Right lung (tissue), 5 donors: ENCODE data around the gene SLC12A7. TPM values are rescaled to one million over a fixed set of nuclear protein-coding genes. Genes with fewer than 3 reads are reported as not detected.

ENCODE experiments used
- DNase-seq, 2 donors: peaks; one replicate each; pipeline ENCODE4 v3.0.0-alpha.2; 2013
- polyA plus RNA-seq, 5 donors: library from polyadenylated mRNA; unstranded; fragments of 120-200 nt; gene quantifications; one replicate each; pipeline versions ENCODE4 v1.2.1 to v1.2.3, GENCODE V29; 2013; ENCODE audit warnings: inconsistent platforms in 1 of 5, low replicate concordance in 1 of 5; ENCODE audit not compliant: insufficient read length in 5 of 5, insufficient read depth in 1 of 5

Gene SLC12A7
- polyA plus RNA-seq, 5 donors, result 21.8 to 34.2 (median 30.1) TPM

DNA sequence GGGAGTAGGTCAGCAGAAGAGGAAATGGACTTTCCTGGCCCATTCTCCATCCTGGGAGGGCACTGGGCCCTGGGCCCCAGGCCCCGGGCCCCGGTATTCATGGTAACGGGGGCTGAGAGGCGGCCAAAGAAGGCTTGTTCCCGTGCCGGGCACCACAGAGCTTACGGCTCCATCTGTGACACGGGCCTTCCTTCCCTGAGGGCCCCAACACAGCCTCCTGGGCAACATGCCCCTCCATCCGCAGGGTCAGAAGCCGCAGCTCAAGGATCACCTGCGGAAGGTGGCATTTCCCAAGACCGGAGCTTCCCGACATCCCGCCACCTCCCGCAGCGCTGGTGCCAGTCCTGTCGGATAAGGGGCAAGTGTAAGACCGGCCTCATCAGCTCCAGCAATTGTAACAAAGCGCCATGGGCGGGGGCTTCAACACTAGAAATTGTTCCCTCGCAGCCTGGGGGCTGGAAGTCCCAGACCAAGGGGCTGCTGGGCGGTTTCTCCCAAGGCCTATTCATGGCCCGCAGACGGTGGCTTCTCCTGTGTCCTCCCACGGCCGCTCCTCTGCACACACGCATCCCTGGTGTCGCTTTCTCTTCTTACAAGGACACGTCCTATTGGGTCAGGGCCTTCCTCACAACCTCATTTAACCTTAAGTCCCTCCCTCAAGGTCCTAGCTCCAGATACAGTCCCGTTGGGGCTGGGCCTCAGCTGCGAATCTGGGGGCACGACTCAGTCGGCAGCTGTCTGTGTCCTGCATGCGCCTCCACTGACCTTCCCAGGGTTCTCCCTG, 31.2 kb upstream of the SLC12A7 start:
- no peak for DNase-seq

DNA sequence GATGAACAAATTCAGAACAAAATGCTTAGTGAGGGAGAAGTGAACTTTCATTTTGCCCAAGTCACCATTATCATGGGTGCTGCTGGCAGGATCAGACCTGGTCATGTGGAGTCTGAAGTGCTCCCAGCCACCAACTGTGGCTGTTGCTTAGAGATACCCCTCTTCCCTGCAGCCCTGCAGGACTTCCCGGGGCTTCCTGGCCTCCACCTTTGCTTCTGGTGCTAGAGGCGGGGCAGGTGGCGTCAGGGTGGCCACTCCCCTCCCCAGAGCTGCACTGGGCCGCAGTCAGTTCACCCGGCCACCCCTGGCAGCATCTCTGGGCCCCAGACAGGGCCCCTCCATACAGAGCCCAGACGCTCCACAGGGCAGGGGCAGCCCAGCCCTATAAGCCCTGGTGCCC, 30.0 kb upstream of the SLC12A7 start:
- DNase-seq, result no peak

DNA sequence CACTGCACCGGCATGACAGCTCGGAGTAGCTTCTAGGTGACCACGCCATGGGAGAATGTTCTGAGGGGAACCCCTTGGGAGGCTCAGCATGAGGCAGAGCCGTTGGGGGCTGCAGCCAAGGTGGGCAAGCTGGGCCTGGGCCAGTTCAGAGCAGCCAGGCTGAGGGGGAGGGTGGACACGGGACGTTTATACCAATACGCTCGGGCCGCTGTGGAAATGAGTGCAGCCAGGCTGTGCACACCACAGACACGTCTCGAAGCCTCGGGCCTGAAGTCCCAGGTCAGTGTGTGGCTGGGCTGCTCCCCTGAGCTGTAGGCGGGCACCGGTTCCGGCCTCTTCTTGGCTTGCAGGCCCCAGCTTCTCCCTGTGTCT, 28.9 kb upstream of the SLC12A7 start:
- no peak for DNase-seq

DNA sequence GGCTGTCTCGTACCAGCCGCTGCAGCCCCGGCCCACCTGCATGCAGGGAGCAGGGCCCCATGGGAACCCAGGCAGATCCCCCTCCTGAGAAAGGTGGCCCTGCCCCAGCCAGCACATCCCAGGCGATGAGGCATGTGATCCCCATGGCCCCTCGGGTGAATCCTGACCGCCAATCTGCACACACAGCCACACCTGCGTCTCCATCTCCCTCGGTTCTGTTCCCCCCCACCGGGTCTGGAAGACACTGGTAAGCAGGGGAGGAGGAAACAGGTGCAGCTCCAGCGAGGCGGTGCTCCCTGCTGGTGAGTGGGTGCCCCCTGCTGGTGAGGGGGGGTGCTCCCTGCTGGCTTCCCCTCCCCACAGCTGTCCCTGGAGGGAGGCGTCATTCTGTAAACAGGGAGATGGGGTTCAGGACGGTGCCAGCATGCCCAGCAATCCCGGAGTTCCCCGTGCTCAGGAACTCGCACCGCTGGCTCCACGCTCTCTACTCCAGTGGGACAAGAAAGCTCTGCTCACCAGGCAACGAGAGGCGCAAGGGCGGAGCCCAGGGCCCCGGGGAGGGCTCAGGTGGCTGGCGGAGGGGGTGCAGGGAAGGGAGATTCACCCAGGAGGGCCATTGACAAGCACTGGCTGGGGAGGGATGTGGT, 28.4 kb upstream of the SLC12A7 start:
- no peak for DNase-seq

DNA sequence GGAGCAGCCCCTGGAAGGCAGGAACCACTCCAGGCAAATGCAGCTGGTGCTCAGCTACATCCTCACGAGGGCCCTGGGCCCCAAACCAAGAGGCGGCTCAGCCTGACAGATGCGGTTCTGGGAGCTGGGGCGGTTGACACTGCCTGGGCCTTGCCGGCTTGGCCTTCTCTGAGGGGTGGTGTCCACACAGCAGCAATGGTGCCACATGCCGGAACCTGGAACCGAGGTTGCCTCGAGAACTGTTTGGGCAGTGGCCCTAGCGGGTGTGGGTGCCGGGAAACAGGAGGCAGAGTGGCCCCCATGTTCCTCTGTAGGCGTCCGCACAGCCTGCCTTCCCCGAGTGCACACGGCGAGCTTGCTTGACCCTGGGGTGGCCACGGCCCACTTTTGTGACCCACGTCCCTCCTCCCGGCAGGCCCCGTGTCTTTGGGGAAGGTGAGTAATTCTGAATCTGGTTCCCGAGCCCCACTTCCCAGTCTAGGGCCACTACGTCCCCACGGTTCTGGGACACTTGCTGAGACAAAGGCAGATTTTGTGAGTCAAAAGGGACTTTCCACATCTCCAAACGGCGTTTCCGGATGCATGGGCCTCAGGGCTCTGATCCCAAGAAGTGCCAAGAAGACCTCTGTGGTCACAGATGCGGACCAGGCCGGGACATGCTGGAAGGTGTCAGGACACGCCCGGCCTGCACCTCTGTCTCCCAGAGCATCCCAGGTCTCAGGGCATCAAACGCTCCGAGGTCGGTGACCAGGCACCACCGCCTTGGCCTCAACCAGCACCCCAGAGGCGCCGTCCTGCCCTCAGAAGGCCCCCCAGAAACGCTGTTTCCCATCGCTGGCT, 27.7 kb upstream of the SLC12A7 start:
- no peak for DNase-seq

DNA sequence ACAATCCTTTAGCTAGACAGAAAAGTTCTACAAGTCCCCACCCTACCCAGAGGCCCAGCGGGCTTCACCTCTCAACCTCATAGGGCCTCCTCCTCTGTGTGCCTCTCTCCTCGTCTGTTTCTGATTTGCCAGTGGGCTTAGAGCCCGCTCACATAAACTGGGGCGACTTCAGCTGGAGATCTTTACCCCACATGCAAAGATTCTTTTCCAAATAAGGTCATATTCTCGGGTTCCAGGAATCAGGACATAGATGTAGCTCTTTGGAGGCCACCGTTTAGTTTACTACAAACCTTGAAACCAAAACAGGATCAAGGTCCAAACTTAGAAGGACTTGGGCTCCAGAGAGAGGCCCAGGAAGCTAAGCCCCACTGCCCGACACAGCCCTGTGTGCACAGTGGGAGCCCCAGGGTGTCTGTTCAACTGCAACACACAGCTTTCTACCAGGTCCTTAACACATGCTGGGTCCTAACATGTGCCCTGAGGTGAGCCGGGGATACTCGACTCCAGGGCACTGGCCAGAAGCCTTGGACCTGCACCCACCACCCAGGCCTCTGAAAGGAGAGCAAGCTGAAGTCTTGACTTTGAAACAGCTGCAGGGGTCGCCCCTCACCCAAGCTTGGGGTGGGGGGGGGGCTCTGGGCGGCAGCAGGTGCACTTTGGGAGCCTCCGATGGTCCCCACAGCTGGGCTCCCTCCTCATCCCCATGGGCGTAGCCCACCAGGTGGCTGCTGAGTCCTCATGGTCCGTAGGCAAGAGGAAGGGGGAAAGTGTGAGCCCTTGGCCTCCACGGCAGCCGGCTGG, 26.8 kb upstream of the SLC12A7 start:
- DNase-seq, result no peak

DNA sequence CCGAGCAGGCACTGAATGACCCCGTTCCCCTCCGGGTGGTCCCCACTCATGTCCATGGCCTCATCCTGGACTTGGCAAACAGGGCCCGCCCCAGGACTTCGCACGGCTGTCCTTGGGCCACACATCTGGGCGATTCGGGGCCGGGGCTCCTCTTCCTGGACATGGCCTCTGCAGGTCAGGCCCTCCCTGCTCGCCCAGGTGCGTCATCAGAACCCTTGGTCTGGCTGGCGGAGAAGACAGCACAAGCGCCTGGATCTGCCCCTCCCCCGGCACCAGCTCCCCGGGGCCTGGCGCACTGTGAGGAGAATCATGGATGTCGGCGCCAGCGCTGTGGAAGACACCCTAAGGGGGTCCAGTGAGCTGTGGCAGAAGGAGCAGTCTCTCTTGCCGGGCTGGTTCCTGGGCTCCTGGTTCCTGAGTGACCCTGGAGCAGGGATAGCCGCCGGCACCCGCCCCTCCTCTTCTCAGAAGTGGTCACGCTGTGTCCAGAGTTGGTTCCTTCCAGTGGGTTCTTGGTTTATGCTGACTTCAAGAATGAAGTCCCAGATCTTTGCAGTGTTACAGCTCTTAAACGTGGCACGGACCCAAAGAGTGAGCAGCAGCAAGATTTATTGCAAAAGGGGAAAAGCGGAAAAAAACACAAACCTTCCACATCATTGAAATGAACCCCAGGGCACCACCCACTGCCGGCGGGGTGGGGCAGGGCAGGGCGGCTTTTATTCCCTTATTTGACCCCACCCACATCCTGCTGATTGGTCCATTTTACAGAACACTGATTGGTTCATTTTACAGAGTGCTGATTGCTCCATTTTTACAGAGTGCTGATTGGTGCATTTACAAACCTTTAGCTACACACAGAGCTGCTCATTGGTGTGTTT, 25.9 kb upstream of the SLC12A7 start:
- no peak for DNase-seq

DNA sequence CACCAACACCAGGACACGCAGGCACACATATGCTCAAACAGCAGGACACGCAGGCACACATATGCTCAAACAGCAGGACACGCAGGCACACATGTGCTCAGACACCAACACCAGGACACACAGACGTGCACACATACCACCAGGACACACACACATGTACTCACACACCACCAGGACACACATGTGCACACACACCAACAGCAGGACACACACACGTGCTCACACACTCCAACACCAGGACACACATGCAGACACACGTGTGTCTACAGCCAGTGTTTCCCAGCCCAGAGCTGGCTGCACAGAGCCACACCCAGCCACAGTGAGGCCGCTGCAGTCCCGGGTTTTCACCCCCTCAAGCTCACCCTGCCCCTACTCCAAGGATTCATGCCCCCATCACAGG, 25.0 kb upstream of the SLC12A7 start:
- DNase-seq, result no peak

DNA sequence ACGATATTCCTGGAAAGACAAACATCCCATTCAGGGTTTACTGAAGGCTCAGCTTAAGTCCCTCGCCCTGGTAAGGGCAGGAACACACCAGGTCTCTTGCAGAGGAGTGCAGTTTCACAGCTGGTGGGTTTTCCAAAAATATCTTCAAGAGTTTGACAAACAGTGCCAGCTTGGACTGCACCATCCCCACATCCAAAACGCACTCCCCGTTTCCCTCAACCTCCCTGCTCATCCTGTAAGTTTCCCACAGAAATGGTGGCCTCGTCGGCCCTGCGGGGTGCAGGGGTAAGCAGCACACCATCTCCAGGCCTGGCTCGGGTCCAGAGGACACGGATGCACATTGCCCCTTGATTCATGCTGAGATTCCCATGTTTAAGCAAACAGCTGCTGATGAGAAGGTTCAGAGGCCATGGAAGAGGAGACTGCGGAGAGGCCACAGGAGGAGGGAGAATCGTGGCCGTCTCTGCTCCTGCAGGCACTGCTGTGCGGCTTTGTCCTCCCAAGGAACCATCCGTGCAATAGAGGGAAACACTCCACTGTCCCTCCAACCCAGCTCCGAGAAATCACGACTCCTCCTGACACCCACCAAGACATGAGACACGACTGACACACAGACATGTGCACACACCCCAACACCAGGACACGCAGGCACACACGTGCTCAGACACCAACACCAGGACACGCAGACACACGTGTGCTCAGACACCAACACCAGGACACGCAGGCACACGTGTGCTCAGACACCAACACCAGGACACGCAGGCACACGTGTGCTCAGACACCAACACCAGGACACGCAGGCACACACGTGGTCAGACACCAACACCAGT, 24.0 kb upstream of the SLC12A7 start:
- DNase-seq, result no peak

DNA sequence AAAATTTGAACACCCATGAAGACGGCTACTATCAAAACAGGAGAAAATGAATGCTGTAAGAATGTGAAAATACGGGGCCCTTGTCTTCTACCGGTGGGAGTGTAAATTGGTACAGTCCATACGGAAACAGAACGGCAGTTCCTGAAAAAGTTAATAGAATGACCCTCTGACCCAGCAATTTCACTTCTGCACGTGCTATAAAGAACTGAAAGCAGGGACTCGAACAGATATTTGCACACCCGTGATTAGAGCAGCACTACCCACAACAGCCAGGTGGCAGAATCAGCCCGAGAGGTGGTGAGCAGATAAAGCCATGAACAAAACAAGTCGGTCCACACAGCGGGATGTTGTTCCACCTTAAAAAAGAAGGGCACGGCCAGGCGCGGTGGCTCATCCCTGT, 22.6 kb upstream of the SLC12A7 start:
- no peak for DNase-seq

DNA sequence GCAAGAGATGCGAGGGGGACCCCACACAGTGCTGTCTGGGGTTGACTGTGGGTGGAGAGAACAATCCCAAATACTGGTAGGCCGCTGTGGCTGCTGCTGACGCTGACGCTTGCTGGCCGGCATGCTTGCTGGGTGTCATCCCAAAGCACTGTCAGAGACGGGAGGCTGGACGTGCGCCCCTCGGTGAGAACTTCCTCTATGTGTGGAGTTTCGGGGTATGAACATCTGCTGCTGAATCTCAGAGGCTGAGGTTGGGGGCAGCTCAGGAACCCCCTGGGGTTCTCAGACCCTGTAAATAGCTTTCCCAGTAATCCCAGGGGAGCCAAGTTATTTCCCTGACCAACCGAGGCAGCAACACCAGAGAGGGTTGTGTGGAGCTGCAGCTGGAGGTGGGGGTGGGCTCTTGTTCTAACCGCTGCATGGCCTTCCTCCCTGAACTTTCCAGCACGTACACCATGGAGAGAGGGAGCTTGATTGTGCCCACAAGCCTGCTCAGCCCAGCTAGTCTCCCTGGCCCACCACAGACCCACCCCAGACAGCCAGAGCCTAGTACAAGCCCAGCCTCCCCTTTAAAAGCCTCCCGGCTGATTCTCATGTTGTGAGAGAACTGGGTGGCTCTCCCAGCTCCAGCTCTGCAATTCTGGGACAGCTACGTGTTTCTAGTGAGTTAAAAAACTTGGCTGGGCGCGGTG, 21.8 kb upstream of the SLC12A7 start:
- no peak for DNase-seq

DNA sequence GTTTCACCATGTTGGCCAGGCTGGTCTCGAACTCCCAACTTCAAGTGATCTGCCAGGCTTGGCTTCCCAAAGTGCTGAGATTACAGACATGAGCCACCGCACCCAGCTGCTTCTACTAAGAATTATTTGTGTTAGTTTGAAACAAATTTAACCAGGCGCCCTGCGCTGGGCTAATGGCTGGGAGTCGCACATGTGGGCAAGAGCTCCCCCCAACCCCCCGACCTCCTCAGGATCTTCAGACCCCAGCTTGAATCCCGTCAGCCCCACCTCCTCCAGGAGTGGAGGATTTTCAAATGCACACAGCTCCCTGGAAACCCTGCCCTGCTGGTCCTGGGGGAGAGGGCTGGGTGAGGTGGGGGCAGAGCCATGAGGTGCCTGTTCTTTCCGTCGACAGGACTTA, 21.2 kb upstream of the SLC12A7 start:
- no peak for DNase-seq

DNA sequence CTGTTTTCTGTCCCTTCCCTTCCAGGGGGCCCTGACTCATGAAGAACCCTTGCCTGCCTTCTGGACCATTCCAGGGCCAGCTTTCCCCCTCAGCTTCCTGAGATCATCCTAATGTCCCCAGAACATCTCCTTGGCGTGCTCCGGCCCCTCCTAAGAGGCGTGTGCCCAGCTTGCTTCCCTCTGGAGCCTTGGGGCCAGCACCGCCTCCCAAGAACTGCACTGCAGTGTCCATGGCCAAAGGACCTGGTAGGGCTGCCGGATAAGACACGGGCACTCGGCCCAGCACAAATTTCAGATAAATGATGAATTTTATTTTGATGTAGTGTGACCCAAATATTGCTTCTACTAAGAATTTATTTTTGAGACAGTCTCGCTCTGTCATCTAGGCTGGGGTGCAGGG, 20.7 kb upstream of the SLC12A7 start:
- DNase-seq, result no peak

DNA sequence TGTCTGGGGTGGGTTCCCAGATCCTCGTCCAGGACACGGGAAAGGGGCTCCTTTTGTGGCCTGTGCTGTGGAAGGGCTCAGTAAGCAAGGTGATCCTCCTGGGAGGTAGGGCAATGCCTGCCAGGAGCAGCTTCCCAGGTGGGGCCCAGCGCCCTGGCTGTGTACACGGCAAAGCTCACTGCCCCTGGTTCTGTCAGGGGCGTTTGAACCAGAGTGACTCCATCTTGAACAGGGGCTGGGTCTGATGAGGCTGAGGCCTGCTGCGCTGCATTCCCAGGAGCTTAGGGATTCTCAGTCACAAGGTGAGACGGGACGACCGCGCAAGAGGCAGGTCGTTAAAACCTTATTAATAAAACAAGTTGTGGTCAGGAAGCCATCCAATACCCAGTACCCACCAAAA, 19.9 kb upstream of the SLC12A7 start:
- no peak for DNase-seq

DNA sequence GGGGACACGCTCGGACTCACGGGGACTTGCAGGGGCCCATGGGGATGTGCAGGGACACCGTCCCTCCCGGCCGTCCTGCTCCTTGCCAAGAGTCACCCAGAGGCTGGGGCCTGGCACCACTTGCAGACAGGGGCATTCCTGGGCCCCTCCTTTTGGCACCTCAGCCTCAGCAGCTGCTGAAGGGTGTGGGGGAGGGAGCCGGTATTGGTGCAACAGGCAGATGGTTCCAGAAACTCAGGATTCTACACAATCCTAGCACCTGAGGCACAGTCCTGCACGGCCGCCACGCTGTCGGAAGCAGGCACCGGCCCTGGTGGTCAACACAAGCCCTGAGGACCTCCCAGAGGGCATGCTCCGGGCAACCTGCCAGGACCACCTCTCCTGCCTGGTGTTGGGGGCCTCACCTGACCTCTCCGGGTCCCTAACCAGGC, 19.3 kb upstream of the SLC12A7 start:
- DNase-seq, result no peak

DNA sequence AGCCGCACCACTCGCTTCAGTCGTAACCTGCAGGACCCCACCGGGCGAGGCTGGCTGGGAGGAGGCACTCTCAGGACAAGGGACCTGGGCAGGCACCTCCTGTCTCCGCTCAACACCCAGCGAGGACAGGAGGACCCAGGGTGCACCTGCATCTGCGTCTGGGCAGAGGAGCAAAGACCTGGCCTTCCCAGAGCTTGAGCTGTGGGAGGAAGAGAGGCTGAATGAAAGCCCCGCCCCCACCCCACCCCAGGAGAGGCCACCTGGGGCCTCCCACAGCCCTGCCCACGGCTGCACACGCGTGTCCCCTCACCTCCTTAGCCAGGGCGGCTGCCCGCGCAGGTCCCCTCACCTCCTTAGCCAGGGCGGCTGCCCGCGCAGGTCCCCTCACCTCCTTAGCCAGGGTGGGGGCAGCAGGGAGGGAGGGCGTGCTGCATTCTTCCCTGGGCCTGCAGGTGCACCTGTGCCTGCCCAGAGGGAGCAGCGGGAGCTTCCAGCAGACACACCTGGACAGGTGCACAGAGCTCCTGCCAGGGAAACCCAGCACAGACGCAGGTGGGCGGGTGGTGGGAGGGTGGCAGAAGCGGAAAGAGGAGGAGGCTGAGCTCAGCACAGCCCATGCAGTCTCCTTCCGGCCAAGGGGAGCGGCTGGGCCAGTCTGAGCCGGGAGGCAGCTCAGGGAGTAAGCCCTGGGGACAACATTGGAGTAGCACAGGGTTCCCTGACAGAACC, 18.5 kb upstream of the SLC12A7 start:
- DNase-seq, result no peak

DNA sequence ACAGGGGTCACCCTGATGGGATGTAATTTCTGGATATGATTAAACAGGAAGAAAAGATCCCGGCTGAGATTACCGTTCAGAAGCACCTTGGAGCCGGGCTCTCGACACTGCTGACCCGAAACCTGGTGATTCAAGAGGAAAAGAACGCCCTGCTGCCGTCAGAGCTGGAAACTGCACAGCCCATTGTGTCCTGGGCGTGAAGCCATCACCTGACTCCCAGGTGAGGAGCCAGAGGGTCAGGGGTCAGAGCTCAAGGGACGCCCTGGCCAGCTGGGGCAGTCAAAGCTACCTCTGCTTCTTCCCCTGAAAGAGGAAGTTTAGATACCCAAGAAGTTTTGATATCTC, 17.8 kb upstream of the SLC12A7 start:
- DNase-seq, result no peak

DNA sequence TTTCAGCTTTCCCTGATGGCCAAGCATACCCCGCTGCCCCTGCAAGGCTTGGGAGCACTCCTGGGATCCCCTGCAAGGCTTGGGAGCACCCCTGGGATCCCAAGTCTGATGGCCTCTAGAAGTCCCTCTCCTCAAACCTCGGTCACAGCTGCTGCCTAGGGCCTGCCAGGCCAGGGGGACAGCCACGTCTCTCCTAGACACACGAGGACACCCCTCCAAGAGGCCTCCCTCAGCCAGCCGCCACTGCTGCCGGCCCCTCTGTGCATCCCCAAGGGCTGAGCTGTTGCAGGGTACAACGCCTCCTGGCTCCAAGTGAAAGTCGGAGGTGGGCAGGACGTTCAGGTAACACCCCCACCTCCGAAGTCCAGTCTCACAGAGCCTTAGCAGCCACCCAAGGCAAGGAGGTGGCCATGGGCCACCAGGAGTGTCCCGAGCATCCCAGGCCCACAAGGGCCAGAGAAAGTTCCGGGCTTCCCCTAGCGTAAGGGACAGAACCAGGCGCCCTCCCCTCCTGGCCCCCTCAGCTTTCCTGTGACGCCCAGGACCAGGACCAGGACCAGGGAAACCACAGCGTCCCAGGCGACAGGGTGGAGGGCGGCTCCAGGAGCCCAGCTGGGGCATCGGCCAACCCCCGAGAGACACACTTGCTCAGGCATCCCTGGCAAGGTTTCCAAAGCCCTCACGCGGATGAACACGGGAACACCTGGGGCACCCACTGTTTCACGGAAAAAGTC, 17.3 kb upstream of the SLC12A7 start:
- no peak for DNase-seq
